RWPE2 (cell line): ENCODE measurements around the gene SRPRB.

Experiments used
- ATAC-seq: fragments of 200-7000 bp; cut with Tn5 transposase; 3 replicates; pipeline ENCODE4 v1.9.1; 2021; ENCODE audit warnings: low read depth
- DNase-seq: peaks from one replicate; pipeline ENCODE4 v3.0.0-alpha.2; 2020; ENCODE audit warnings: low spot score
- H3K27ac ChIP-seq: fragments of 450-650 bp; 2 replicates; pipeline ENCODE4 v1.5.1; 2017; ENCODE audit warnings: mild to moderate bottlenecking; ENCODE audit not compliant: poor library complexity, severe bottlenecking
- H3K27me3 ChIP-seq: fragments of 250-450 bp; sonication (Bioruptor Pico); 2 replicates; pipeline ENCODE4 v1.5.1; 2021; ENCODE audit warnings: mild to moderate bottlenecking, moderate library complexity; ENCODE audit not compliant: insufficient read depth, poor library complexity, severe bottlenecking
- H3K36me3 ChIP-seq: fragments of 250-450 bp; sonication (Bioruptor Pico); 2 replicates; pipeline ENCODE4 v1.5.1; 2020; ENCODE audit warnings: low read depth, mild to moderate bottlenecking, moderate library complexity
- H3K4me1 ChIP-seq: fragments of 250-450 bp; sonication (Bioruptor Pico); 2 replicates; pipeline ENCODE4 v1.5.1; 2021; ENCODE audit warnings: mild to moderate bottlenecking, moderate library complexity; ENCODE audit not compliant: insufficient read depth, poor library complexity, severe bottlenecking
- H3K4me3 ChIP-seq: fragments of 250-450 bp; sonication (Bioruptor Pico); 2 replicates; pipeline ENCODE4 v1.5.1; 2021; ENCODE audit warnings: mild to moderate bottlenecking, moderate library complexity; ENCODE audit not compliant: severe bottlenecking
- H3K9me3 ChIP-seq: fragments of 250-450 bp; sonication (Bioruptor Pico); 2 replicates; pipeline ENCODE4 v1.5.1; 2021; ENCODE audit warnings: mild to moderate bottlenecking, moderate library complexity; ENCODE audit not compliant: severe bottlenecking
- CTCF ChIP-seq: fragments of 450-650 bp; IDR thresholded peaks from one replicate; pipeline ENCODE4 v1.5.1; 2017; ENCODE audit warnings: mild to moderate bottlenecking, moderate library complexity; ENCODE audit not compliant: poor library complexity, severe bottlenecking

The SRPRB gene

GRCh38 chr3:133840055-133840737 is 34.6 kb downstream of the SRPRB start:
- DNase-seq (no peak), ATAC-seq (no peak)
- H3K4me3 ChIP-seq: no peak overlapping the region
- H3K4me1 ChIP-seq: no peaks in the 10 kb centered on the region
- H3K27ac ChIP-seq: no peak overlapping the region
- no peak for TF ChIP-seq CTCF
- no peaks in the 10 kb centered on the region for H3K27me3 ChIP-seq
- no peaks in the 10 kb centered on the region for H3K9me3 ChIP-seq
- H3K36me3 ChIP-seq: no peaks in the 10 kb centered on the region

GRCh38 chr3:133840767-133841166 is 35.2 kb downstream of the SRPRB start:
- DNase-seq (no peak), ATAC-seq (no peak)
- Histone ChIP-seq H3K27ac (no peak overlapping the region), H3K27me3 (no peaks in the 10 kb centered on the region), H3K9me3 (no peaks in the 10 kb centered on the region), H3K36me3 (no peaks in the 10 kb centered on the region), H3K4me1 (no peaks in the 10 kb centered on the region), H3K4me3 (no peak overlapping the region)
- TF ChIP-seq CTCF: no peak

GRCh38 chr3:133841196-133841595 is 35.6 kb downstream of the SRPRB start:
- Histone ChIP-seq H3K4me3 (no peak overlapping the region), H3K36me3 (no peaks in the 10 kb centered on the region), H3K27ac (no peak overlapping the region), H3K27me3 (no peaks in the 10 kb centered on the region), H3K4me1 (no peaks in the 10 kb centered on the region), H3K9me3 (no peaks in the 10 kb centered on the region)
- no peak for TF ChIP-seq CTCF
- DNase-seq: no peak
- no peak for ATAC-seq

- Histone ChIP-seq H3K27ac (no peak overlapping the region), H3K4me3 (no peak overlapping the region), H3K4me1 (no peaks in the 10 kb centered on the region), H3K36me3 (no peaks in the 10 kb centered on the region), H3K27me3 (no peaks in the 10 kb centered on the region), H3K9me3 (no peaks in the 10 kb centered on the region)
- TF ChIP-seq CTCF: no peak
- ATAC-seq (no peak), DNase-seq (no peak)
These were observed 36.5 kb downstream of the SRPRB start for GRCh38 chr3:133842158-133842557.

GRCh38 chr3:133843634-133844033 is 38.0 kb downstream of the SRPRB start:
- no peaks in the 10 kb centered on the region for H3K9me3 ChIP-seq
- ATAC-seq (no peak), DNase-seq (no peak)
- no peaks in the 10 kb centered on the region for H3K27me3 ChIP-seq
- no peak overlapping the region for H3K4me3 ChIP-seq
- H3K27ac ChIP-seq: no peak overlapping the region
- no peaks in the 10 kb centered on the region for H3K4me1 ChIP-seq
- TF ChIP-seq CTCF: no peak
- no peaks in the 10 kb centered on the region for H3K36me3 ChIP-seq
